ENCODE data around the gene AKNAD1.
"Not testable (repeated sequence)": the region's sequence is repeated elsewhere in the genome, so short reads cannot be mapped to it uniquely, and the experiment has no call there.

AKNAD1 gene

GRCh38 chr1:108785264-108785663 lies 71.6 kb downstream of the AKNAD1 start:
- DNase-seq (ENCODE audit: low read depth) = no peak

- DNase-seq (ENCODE audit: low read depth) = not testable (repeated sequence)
These were observed 75.3 kb downstream of the AKNAD1 start for GRCh38 chr1:108781575-108781944.

- no peak for DNase-seq (ENCODE audit: low read depth)
These were observed 75.8 kb downstream of the AKNAD1 start for GRCh38 chr1:108780937-108781574.

GRCh38 chr1:108779455-108779854 lies 77.4 kb downstream of the AKNAD1 start:
- no peak for DNase-seq (ENCODE audit: low read depth)

- no peak for DNase-seq (ENCODE audit: low read depth)
These were observed 79.1 kb downstream of the AKNAD1 start for GRCh38 chr1:108777839-108778238.

- no peak for DNase-seq (ENCODE audit: low read depth)
These were observed 89.2 kb downstream of the AKNAD1 start for GRCh38 chr1:108767708-108768107.

- no peak for DNase-seq (ENCODE audit: low read depth)
These were observed 89.8 kb downstream of the AKNAD1 start for GRCh38 chr1:108767115-108767514.
